Sigmoid colon (tissue), 4 donors: ENCODE data around the gene SCAPER.

Experiments
- POLR2A ChIP-seq, 2 donors: fragments of 450-650 bp; IDR thresholded peaks; one replicate each; pipeline ENCODE4 v1.6.1; 2016; ENCODE audit warnings: antibody characterized with exemption in 2 of 2, mild to moderate bottlenecking in 2 of 2, moderate library complexity in 2 of 2
- POLR2AphosphoS5 ChIP-seq, 4 donors: sonication (generic); formaldehyde crosslinking; IDR thresholded peaks; one replicate each; pipeline ENCODE4 v1.6.1; 2017; ENCODE audit warnings: antibody characterized with exemption in 4 of 4
- TF ChIP-seq, protein P1 (sequence below), 4 experiments: fragments of 450-650 bp in 3 of 4; fragments of 200-600 bp in 1 of 4; IDR thresholded peaks; one replicate each; pipeline ENCODE4 v1.5.1; 2016 to 2019; ENCODE audit warnings: antibody characterized with exemption in 4 of 4, mild to moderate bottlenecking in 3 of 4, moderate library complexity in 2 of 4

DNA sequence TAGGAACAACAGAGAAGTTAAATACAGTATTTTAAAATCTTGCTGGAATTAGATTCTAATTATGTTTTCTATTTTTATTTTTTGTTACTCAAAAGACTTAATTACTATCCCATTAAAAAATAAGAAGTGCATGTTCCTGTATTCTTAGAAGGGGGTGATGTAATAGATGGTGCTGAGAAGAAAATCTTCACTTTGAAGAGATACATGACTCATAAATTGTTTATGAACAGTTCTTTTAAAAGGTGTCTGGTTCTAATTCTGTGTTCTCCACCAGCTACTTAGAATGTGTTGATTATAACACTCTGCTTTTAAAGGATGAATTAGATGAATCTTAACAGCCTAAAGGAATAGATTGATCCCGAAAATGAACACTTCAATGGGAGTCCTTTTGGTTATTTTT lies 34.6 kb upstream of the SCAPER start:
- TF ChIP-seq, protein P1, sequence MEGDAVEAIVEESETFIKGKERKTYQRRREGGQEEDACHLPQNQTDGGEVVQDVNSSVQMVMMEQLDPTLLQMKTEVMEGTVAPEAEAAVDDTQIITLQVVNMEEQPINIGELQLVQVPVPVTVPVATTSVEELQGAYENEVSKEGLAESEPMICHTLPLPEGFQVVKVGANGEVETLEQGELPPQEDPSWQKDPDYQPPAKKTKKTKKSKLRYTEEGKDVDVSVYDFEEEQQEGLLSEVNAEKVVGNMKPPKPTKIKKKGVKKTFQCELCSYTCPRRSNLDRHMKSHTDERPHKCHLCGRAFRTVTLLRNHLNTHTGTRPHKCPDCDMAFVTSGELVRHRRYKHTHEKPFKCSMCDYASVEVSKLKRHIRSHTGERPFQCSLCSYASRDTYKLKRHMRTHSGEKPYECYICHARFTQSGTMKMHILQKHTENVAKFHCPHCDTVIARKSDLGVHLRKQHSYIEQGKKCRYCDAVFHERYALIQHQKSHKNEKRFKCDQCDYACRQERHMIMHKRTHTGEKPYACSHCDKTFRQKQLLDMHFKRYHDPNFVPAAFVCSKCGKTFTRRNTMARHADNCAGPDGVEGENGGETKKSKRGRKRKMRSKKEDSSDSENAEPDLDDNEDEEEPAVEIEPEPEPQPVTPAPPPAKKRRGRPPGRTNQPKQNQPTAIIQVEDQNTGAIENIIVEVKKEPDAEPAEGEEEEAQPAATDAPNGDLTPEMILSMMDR (IDR thresholded peaks at IDR 0.05), result no peak
- no peak for TF ChIP-seq POLR2A (IDR thresholded peaks at IDR 0.05)
- no peak for TF ChIP-seq POLR2AphosphoS5 (IDR thresholded peaks at IDR 0.05)
